NB4 (cell line): ENCODE measurements around the gene BNIP3.

Source experiments
- POLR2A ChIP-seq: IDR thresholded peaks from 2 replicates; pipeline ENCODE4 v1.6.1; 2011; ENCODE audit warnings: mild to moderate bottlenecking; ENCODE audit not compliant: insufficient read length; ENCODE audit errors: extremely low read depth
- TF ChIP-seq, protein P1 (sequence below): IDR thresholded peaks from one replicate; pipeline ENCODE4 v1.5.1; 2012; ENCODE audit warnings: low read depth, low read length

DNA sequence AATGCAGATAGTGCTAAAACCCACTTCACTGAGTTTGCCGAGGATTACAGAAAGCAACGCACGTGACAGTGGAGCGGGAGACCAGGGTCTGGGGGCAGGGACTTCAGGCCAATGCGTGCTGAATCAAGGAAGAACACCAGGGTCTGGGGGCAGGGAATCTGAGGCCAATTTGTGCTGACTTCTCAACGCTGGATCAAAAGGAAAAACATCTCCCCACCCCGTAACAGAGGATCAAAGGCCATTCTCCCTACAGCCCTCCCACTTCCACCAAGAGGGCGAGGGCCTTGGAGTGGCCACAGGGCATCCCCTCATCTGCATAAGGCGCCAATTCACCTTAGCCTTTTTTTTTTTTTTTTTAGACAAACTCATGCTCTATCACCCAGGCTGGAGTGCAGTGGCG is 22.3 kb upstream of the BNIP3 start:
- TF ChIP-seq, protein P1, sequence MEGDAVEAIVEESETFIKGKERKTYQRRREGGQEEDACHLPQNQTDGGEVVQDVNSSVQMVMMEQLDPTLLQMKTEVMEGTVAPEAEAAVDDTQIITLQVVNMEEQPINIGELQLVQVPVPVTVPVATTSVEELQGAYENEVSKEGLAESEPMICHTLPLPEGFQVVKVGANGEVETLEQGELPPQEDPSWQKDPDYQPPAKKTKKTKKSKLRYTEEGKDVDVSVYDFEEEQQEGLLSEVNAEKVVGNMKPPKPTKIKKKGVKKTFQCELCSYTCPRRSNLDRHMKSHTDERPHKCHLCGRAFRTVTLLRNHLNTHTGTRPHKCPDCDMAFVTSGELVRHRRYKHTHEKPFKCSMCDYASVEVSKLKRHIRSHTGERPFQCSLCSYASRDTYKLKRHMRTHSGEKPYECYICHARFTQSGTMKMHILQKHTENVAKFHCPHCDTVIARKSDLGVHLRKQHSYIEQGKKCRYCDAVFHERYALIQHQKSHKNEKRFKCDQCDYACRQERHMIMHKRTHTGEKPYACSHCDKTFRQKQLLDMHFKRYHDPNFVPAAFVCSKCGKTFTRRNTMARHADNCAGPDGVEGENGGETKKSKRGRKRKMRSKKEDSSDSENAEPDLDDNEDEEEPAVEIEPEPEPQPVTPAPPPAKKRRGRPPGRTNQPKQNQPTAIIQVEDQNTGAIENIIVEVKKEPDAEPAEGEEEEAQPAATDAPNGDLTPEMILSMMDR, result no peak
- TF ChIP-seq POLR2A, result no peak
